SU-DHL-6 (cell line): Measurements from ENCODE around the gene RAVER1.
"Not testable (repeated sequence)": the region's sequence is repeated elsewhere in the genome, so short reads cannot be mapped to it uniquely, and the experiment has no call there.

Source experiments
- H2AFZ ChIP-seq: fragments of 200-600 bp; sonication (generic); 2 replicates; pipeline ENCODE4 v1.6.1; 2014; ENCODE audit warnings: low read depth, mild to moderate bottlenecking, moderate library complexity, mixed read lengths, antibody characterized with exemption, low read length; ENCODE audit not compliant: severe bottlenecking
- H3F3A ChIP-seq: fragments of 200-600 bp; shearing (Covaris generic); 2 replicates; pipeline ENCODE4 v1.6.0; 2016; ENCODE audit warnings: antibody characterized with exemption, mild to moderate bottlenecking; ENCODE audit not compliant: insufficient read depth
- H3K27ac ChIP-seq: fragments of 200-600 bp; sonication (generic); 2 replicates; pipeline ENCODE4 v1.5.1; 2016; ENCODE audit warnings: low read depth, mild to moderate bottlenecking, low read length, moderate library complexity, mixed read lengths
- H3K27me3 ChIP-seq: fragments of 200-600 bp; sonication (generic), shearing (Covaris generic); 2 replicates; pipeline ENCODE4 v1.6.0; 2014; ENCODE audit warnings: mild to moderate bottlenecking, low read length
- H3K36me3 ChIP-seq: fragments of 200-600 bp; sonication (generic); 2 replicates; pipeline ENCODE4 v1.6.1; 2014; ENCODE audit warnings: mild to moderate bottlenecking, low read length, mixed read lengths
- H3K4me2 ChIP-seq: fragments of 300-600, 200-600 bp; shearing (Covaris generic), sonication (generic); 2 replicates; pipeline ENCODE4 v1.6.0; 2014; ENCODE audit warnings: low read length, low read depth, mild to moderate bottlenecking; ENCODE audit not compliant: poor library complexity, severe bottlenecking
- H3K4me3 ChIP-seq: fragments of 200-600 bp; sonication (generic); 2 replicates; pipeline ENCODE4 v1.5.1; 2014; ENCODE audit warnings: antibody characterized with exemption, low read length, mild to moderate bottlenecking, mixed read lengths; ENCODE audit not compliant: insufficient read depth, poor library complexity, severe bottlenecking
- H3K79me2 ChIP-seq: fragments of 200-600 bp; sonication (generic); 2 replicates; pipeline ENCODE4 v1.6.1; 2014; ENCODE audit warnings: mild to moderate bottlenecking, low read length, moderate library complexity; ENCODE audit not compliant: insufficient read depth
- H3K9ac ChIP-seq: fragments of 200-600 bp; sonication (generic); 2 replicates; pipeline ENCODE4 v1.7.0; 2014; ENCODE audit warnings: mild to moderate bottlenecking, low read length
- H3K9me2 ChIP-seq: fragments of 200-600 bp; sonication (generic); replicated peaks from 2 replicates; pipeline ENCODE4 v1.6.1; 2014; ENCODE audit warnings: low read length; ENCODE audit not compliant: insufficient read depth
- H3K9me3 ChIP-seq: fragments of 200-600 bp; sonication (generic); 2 replicates; pipeline ENCODE4 v1.6.1; 2014; ENCODE audit warnings: low read length, mixed read lengths; ENCODE audit not compliant: insufficient read depth
- H4K20me1 ChIP-seq: fragments of 200-600 bp; sonication (generic); 2 replicates; pipeline ENCODE4 v1.6.1; 2014; ENCODE audit warnings: low read depth, mild to moderate bottlenecking, antibody characterized with exemption, low read length, moderate library complexity, mixed read lengths
- EZH2phosphoT487 ChIP-seq: fragments of 200-600 bp; sonication (generic), shearing (Covaris generic); conservative IDR thresholded peaks from 2 replicates; pipeline ENCODE4 v1.6.1; 2018; ENCODE audit warnings: mild to moderate bottlenecking, antibody characterized with exemption, low read length, moderate library complexity, mixed read lengths
- TF ChIP-seq, protein P1 (sequence below): fragments of 200-600 bp; sonication (generic); IDR thresholded peaks from one replicate; pipeline ENCODE4 v1.5.1; 2017; ENCODE audit warnings: antibody characterized with exemption, mild to moderate bottlenecking, low read length, moderate library complexity; ENCODE audit not compliant: insufficient read depth, poor library complexity, severe bottlenecking

The RAVER1 gene

DNA sequence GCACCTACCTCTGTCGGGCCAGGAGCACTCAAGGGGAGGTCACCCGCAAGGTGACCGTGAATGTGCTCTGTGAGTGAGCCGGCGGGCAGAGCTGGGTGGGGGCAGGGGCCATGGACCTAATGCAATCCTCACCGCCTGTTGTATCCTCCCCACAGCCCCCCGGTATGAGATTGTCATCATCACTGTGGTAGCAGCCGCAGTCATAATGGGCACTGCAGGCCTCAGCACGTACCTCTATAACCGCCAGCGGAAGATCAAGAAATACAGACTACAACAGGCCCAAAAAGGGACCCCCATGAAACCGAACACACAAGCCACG lies 48.4 kb downstream of the RAVER1 start:
- Histone ChIP-seq H2AFZ (no peak overlapping the region), H3K79me2 (0 out of 2 replicates have a peak, but pooled peaks cover under 1% of the 10 kb centered on the region), H3K9me2 (no peaks in the 10 kb centered on the region), H3K4me3 (no peak overlapping the region), H3K9ac (no peak overlapping the region), H3F3A (peaks cover 18% of the 10 kb centered on the region), H3K27ac (no peak overlapping the region), H3K27me3 (no peaks in the 10 kb centered on the region), H4K20me1 (no peaks in the 10 kb centered on the region), H3K9me3 (no peaks in the 10 kb centered on the region), H3K36me3 (no peaks in the 10 kb centered on the region), H3K4me2 (no peak overlapping the region)
- TF ChIP-seq, protein P1, sequence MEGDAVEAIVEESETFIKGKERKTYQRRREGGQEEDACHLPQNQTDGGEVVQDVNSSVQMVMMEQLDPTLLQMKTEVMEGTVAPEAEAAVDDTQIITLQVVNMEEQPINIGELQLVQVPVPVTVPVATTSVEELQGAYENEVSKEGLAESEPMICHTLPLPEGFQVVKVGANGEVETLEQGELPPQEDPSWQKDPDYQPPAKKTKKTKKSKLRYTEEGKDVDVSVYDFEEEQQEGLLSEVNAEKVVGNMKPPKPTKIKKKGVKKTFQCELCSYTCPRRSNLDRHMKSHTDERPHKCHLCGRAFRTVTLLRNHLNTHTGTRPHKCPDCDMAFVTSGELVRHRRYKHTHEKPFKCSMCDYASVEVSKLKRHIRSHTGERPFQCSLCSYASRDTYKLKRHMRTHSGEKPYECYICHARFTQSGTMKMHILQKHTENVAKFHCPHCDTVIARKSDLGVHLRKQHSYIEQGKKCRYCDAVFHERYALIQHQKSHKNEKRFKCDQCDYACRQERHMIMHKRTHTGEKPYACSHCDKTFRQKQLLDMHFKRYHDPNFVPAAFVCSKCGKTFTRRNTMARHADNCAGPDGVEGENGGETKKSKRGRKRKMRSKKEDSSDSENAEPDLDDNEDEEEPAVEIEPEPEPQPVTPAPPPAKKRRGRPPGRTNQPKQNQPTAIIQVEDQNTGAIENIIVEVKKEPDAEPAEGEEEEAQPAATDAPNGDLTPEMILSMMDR: no peak

DNA sequence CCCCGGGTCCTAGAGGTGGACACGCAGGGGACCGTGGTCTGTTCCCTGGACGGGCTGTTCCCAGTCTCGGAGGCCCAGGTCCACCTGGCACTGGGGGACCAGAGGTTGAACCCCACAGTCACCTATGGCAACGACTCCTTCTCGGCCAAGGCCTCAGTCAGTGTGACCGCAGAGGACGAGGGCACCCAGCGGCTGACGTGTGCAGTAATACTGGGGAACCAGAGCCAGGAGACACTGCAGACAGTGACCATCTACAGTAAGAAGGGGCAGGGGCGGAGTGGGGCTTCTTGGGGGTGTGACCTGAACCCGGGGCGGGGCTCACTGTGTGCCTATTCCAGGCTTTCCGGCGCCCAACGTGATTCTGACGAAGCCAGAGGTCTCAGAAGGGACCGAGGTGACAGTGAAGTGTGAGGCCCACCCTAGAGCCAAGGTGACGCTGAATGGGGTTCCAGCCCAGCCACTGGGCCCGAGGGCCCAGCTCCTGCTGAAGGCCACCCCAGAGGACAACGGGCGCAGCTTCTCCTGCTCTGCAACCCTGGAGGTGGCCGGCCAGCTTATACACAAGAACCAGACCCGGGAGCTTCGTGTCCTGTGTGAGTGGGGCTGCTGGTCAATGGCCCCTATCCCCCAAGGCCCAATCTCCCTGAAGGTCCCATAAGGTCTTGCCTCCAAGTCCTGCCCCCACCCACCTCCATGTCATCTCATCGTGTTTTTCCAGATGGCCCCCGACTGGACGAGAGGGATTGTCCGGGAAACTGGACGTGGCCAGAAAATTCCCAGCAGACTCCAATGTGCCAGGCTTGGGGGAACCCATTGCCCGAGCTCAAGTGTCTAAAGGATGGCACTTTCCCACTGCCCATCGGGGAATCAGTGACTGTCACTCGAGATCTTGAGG lies 49.0 kb downstream of the RAVER1 start:
- Histone ChIP-seq H2AFZ (no peak overlapping the region), H3K27me3 (no peaks in the 10 kb centered on the region), H3K9ac (no peak overlapping the region), H3K4me2 (no peak overlapping the region), H3K4me3 (no peak overlapping the region), H3K79me2 (0 out of 2 replicates have a peak, but pooled peaks cover 5% of the 10 kb centered on the region), H3K36me3 (no peaks in the 10 kb centered on the region), H3K9me2 (no peaks in the 10 kb centered on the region), H4K20me1 (no peaks in the 10 kb centered on the region), H3F3A (peaks cover 18% of the 10 kb centered on the region), H3K27ac (no peak overlapping the region), H3K9me3 (no peaks in the 10 kb centered on the region)
- TF ChIP-seq, protein P1: no peak
- TF ChIP-seq EZH2phosphoT487: no peak

DNA sequence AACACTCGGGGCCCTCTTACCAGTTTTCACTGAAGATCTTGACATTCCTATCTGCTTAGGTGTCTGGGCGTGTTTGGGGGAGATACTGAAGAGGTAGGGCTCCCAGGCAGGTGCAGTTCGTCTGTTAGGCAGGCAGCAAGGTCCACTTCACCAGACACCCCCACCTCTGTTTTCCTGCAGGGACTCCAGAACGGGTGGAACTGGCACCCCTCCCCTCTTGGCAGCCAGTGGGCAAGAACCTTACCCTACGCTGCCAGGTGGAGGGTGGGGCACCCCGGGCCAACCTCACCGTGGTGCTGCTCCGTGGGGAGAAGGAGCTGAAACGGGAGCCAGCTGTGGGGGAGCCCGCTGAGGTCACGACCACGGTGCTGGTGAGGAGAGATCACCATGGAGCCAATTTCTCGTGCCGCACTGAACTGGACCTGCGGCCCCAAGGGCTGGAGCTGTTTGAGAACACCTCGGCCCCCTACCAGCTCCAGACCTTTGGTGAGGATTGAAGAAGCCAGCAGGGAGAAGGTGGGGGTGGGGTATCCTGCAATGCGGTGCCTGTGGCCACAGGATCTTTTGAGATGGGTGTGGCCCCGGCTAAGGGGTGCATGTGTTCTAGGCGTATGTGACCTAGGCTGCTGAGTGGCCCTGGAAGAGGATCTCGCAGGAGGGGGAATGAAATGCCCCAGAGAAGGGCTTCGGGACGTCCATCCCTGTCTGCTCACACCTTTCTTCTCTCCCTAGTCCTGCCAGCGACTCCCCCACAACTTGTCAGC lies 49.8 kb downstream of the RAVER1 start:
- Histone ChIP-seq H3K4me2 (no peak overlapping the region), H3K36me3 (no peaks in the 10 kb centered on the region), H3K4me3 (no peak overlapping the region), H2AFZ (no peak overlapping the region), H3K9me2 (no peaks in the 10 kb centered on the region), H3K9me3 (no peaks in the 10 kb centered on the region), H3K79me2 (0 out of 2 replicates have a peak, but pooled peaks cover 7% of the 10 kb centered on the region), H3K9ac (no peak overlapping the region), H4K20me1 (no peaks in the 10 kb centered on the region), H3F3A (peaks cover 18% of the 10 kb centered on the region), H3K27ac (no peak overlapping the region), H3K27me3 (no peaks in the 10 kb centered on the region)
- no peak for TF ChIP-seq EZH2phosphoT487

DNA sequence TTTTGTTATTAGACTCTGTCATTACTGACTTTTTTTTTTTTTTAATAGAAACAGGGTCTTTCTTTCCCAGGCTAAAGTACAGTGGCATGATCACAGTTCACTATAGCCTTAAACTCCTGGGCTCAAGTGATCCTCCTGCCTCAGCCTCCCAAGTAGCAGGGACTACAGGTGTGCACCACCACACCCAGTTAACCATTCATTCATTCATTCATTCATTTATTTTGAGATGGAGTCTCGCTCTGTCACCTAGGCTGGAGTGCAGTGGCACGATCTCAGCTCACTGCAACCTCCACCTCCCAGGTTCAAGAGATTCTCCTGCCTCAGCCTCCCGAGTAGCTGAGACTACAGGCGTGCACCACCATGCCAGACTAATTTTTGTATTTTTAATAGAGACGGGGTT lies 51.3 kb downstream of the RAVER1 start:
- not testable (repeated sequence) for H3K9ac ChIP-seq, H3K36me3 ChIP-seq, H3K27me3 ChIP-seq, H3K79me2 ChIP-seq, H4K20me1 ChIP-seq, H3K4me2 ChIP-seq, H3K9me3 ChIP-seq, H3K4me3 ChIP-seq, H3K27ac ChIP-seq, H3K9me2 ChIP-seq, H2AFZ ChIP-seq
- H3F3A ChIP-seq: peaks cover 18% of the 10 kb centered on the region
